Measurements from ENCODE around the gene CPED1.

GRCh38 chr7:121102619-121103018 is 114.1 kb downstream of the CPED1 start:
- TF ChIP-seq, protein P1, sequence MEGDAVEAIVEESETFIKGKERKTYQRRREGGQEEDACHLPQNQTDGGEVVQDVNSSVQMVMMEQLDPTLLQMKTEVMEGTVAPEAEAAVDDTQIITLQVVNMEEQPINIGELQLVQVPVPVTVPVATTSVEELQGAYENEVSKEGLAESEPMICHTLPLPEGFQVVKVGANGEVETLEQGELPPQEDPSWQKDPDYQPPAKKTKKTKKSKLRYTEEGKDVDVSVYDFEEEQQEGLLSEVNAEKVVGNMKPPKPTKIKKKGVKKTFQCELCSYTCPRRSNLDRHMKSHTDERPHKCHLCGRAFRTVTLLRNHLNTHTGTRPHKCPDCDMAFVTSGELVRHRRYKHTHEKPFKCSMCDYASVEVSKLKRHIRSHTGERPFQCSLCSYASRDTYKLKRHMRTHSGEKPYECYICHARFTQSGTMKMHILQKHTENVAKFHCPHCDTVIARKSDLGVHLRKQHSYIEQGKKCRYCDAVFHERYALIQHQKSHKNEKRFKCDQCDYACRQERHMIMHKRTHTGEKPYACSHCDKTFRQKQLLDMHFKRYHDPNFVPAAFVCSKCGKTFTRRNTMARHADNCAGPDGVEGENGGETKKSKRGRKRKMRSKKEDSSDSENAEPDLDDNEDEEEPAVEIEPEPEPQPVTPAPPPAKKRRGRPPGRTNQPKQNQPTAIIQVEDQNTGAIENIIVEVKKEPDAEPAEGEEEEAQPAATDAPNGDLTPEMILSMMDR (conservative IDR thresholded peaks at IDR 0.05 in 1 of 2, IDR thresholded peaks at IDR 0.05 in 1 of 2; ENCODE audit: low read depth in 1 of 2, low read length in 2 of 2) = no peak
- no peak for TF ChIP-seq EZH2 (IDR thresholded peaks at IDR 0.05; ENCODE audit: low read length, missing control alignments)

Data from fibroblast of lung (primary cell).